HepG2 (cell line): ENCODE data around the gene GADD45B. TPM values are rescaled to one million over a fixed set of nuclear protein-coding genes. Genes with fewer than 3 reads are reported as not detected.

Experiments used
- CTCF ChIP-seq: sonication (generic); formaldehyde crosslinking; IDR thresholded peaks from 2 replicates; pipeline ENCODE4 v1.5.0; 2020; ENCODE audit warnings: mild to moderate bottlenecking, missing genetic modification reagents, moderate library complexity
- MED13 ChIP-seq: sonication (generic); formaldehyde crosslinking; IDR thresholded peaks from 2 replicates; pipeline ENCODE4 v1.5.0; 2020; ENCODE audit warnings: missing genetic modification reagents
- SETDB1 ChIP-seq: sonication (generic); formaldehyde crosslinking; IDR thresholded peaks from 2 replicates; pipeline ENCODE4 v1.5.1; 2020; ENCODE audit warnings: missing genetic modification reagents, mild to moderate bottlenecking, borderline replicate concordance
- WIZ ChIP-seq: sonication (generic); formaldehyde crosslinking; IDR thresholded peaks from 2 replicates; pipeline ENCODE4 v1.5.1; 2020; ENCODE audit warnings: mild to moderate bottlenecking, missing genetic modification reagents
- ZBTB10 ChIP-seq: sonication (generic); formaldehyde crosslinking; IDR thresholded peaks from 2 replicates; pipeline ENCODE4 v1.4.0; 2020; ENCODE audit warnings: missing genetic modification reagents, borderline replicate concordance
- ZNF121 ChIP-seq: sonication (generic); formaldehyde crosslinking; IDR thresholded peaks from 2 replicates; pipeline ENCODE4 v1.5.0; 2020; ENCODE audit warnings: mild to moderate bottlenecking, missing genetic modification reagents
- ZNF281 ChIP-seq: sonication (generic); formaldehyde crosslinking; IDR thresholded peaks from 2 replicates; pipeline ENCODE4 v1.4.0; 2020; ENCODE audit warnings: missing genetic modification reagents, borderline replicate concordance
- ZNF563 ChIP-seq: sonication (generic); formaldehyde crosslinking; IDR thresholded peaks from 2 replicates; pipeline ENCODE4 v1.8.0; 2022; ENCODE audit warnings: mild to moderate bottlenecking, moderate library complexity, missing genetic modification reagents
- ZNF772 ChIP-seq: sonication (generic); formaldehyde crosslinking; IDR thresholded peaks from 2 replicates; pipeline ENCODE4 v1.5.0; 2020; ENCODE audit warnings: mild to moderate bottlenecking, missing genetic modification reagents
- ZNF782 ChIP-seq: sonication (generic); formaldehyde crosslinking; IDR thresholded peaks from 2 replicates; pipeline ENCODE4 v1.4.0; 2020; ENCODE audit warnings: missing genetic modification reagents, mild to moderate bottlenecking, borderline replicate concordance
- polyA plus RNA-seq, 8 experiments: library from polyadenylated mRNA; depleted of rRNA in 3 of 8; stranded (reverse) in 7 of 8; unstranded in 1 of 8; fragments of >200 nt; fragmentation: Illumina TruSeq in 4 of 8; extraction: Trizol in 4 of 8; gene quantifications; 2 replicates each; pipeline versions ENCODE4 v1.2.1 to v1.2.3, GENCODE V29; 2011 to 2016; ENCODE audit warnings: low read depth in 4 of 8, missing spikeins in 1 of 8, mixed read lengths in 1 of 8; ENCODE audit not compliant: insufficient read depth in 1 of 8
- total RNA-seq, 5 experiments: library from RNA; depleted of rRNA; stranded (reverse); fragments of >200 nt; fragmentation: Illumina TruSeq; extraction: Trizol; gene quantifications; 2 replicates each; pipeline ENCODE4 v1.2.3, GENCODE V29; 2016; ENCODE audit warnings: low read depth in 1 of 5
- TF ChIP-seq, protein P1 (sequence below): sonication (generic); formaldehyde crosslinking; IDR thresholded peaks from 2 replicates; pipeline ENCODE4 v1.9.0; 2022; ENCODE audit warnings: missing genetic modification reagents, mild to moderate bottlenecking, borderline replicate concordance
- TF ChIP-seq, protein P2 (sequence below): sonication (generic); formaldehyde crosslinking; IDR thresholded peaks from 2 replicates; pipeline ENCODE4 v1.4.0; 2020; ENCODE audit warnings: low read depth, mild to moderate bottlenecking, missing genetic modification reagents
- TF ChIP-seq, protein P3 (sequence below): sonication (generic); formaldehyde crosslinking; IDR thresholded peaks from 2 replicates; pipeline ENCODE4 v1.4.0; 2020; ENCODE audit warnings: missing genetic modification reagents

GADD45B gene
- total and polyA plus RNA-seq, 2 of the 13 experiments (the other 11 are each of a cell fraction or from before 2014, with no cell fraction given): 4.6 to 34.1 TPM

- TF ChIP-seq ZBTB10: no peak
- no peak for TF ChIP-seq ZNF563 (CRISPR knock-in tag)
- TF ChIP-seq ZNF281: 0 out of 2 replicates have a peak, but pooled peaks have one; percentile 6
- TF ChIP-seq, protein P1, sequence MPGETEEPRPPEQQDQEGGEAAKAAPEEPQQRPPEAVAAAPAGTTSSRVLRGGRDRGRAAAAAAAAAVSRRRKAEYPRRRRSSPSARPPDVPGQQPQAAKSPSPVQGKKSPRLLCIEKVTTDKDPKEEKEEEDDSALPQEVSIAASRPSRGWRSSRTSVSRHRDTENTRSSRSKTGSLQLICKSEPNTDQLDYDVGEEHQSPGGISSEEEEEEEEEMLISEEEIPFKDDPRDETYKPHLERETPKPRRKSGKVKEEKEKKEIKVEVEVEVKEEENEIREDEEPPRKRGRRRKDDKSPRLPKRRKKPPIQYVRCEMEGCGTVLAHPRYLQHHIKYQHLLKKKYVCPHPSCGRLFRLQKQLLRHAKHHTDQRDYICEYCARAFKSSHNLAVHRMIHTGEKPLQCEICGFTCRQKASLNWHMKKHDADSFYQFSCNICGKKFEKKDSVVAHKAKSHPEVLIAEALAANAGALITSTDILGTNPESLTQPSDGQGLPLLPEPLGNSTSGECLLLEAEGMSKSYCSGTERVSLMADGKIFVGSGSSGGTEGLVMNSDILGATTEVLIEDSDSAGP (CRISPR knock-in tag): 0 out of 2 replicates have a peak, but pooled peaks have one; percentile 23
- TF ChIP-seq, protein P2, sequence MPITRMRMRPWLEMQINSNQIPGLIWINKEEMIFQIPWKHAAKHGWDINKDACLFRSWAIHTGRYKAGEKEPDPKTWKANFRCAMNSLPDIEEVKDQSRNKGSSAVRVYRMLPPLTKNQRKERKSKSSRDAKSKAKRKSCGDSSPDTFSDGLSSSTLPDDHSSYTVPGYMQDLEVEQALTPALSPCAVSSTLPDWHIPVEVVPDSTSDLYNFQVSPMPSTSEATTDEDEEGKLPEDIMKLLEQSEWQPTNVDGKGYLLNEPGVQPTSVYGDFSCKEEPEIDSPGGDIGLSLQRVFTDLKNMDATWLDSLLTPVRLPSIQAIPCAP (CRISPR knock-in tag): no peak
- TF ChIP-seq ZNF772: 0 out of 2 replicates have a peak, but pooled peaks have one; percentile 16
- no peak for TF ChIP-seq MED13 (CRISPR knock-in tag)
- TF ChIP-seq ZNF121 (CRISPR knock-in tag): no peak
- TF ChIP-seq, protein P3, sequence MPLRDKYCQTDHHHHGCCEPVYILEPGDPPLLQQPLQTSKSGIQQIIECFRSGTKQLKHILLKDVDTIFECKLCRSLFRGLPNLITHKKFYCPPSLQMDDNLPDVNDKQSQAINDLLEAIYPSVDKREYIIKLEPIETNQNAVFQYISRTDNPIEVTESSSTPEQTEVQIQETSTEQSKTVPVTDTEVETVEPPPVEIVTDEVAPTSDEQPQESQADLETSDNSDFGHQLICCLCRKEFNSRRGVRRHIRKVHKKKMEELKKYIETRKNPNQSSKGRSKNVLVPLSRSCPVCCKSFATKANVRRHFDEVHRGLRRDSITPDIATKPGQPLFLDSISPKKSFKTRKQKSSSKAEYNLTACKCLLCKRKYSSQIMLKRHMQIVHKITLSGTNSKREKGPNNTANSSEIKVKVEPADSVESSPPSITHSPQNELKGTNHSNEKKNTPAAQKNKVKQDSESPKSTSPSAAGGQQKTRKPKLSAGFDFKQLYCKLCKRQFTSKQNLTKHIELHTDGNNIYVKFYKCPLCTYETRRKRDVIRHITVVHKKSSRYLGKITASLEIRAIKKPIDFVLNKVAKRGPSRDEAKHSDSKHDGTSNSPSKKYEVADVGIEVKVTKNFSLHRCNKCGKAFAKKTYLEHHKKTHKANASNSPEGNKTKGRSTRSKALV (CRISPR knock-in tag): 0 out of 2 replicates have a peak, but pooled peaks have one; percentile 21
- no peak for TF ChIP-seq ZNF782 (CRISPR knock-in tag)
- TF ChIP-seq CTCF: peak; percentile 40
- TF ChIP-seq SETDB1: no peak
- no peak for TF ChIP-seq WIZ (CRISPR knock-in tag)
Observed at GRCh38 chr19:2511570-2511969, 35.6 kb downstream of the GADD45B start (continued).
